ENCODE measurements around the gene ENTHD1. TPM values are rescaled to one million over a fixed set of nuclear protein-coding genes. Genes with fewer than 3 reads are reported as not detected.

ENTHD1 gene
- total RNA-seq, 1 experiment from 2014 or later, result not detected

DNA sequence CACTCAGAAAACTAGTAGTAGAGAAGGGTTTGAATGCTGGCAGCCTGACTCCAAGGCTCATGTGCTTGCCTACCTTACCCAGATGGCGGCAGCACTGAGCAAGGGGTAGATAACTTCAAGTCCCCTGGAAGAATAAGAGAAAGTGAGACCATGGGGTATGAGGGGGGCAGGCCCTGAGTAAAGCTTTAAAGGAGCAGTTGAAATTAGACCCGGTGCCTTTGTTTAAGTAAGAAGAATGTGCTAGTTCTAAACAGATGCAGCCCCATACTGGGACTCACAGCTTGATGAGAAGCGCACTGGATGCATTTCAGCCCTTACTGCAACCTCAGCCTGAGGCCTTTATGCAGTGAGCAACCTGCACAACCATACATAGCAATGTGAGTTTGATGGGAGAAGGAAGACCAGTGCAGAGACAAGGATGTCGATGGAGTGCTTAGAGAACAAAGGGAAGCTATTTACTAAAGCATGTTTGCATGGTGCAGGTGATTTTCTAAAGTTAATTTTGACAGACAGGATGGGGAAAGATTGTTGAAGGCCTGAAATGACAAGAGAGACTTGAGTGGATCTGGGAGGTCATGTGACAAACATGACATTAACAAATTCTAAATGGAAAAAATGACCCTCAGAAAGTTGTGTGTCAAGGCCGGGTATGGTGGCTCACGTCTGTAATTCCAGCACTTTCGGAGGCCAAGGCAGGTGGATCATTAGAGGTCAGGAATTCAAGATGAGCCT is 39.5 kb upstream of the ENTHD1 start:
- H3K9me3 Mint-ChIP-seq (ENCODE audit: unreplicated experiment), result no peaks in the 10 kb centered on the region
- H3K27ac Mint-ChIP-seq (ENCODE audit: unreplicated experiment), result no peak overlapping the region
- H3K27me3 ChIP-seq (replicated peaks; ENCODE audit: control insufficient read depth, insufficient read depth, low read length), result no peaks in the 10 kb centered on the region
- no peaks in the 10 kb centered on the region for H3K4me1 ChIP-seq
- ChIA-PET POLR2A (no interaction called here), CTCF (interaction anchor here (0.5 to 2.6 kb wide), 6 partner anchors 12 to 444 kb away, joined by 3 to 23 read pairs (median 3); no protein-coding TSS in a partner anchor)
- no peak overlapping the region for H3K4me3 Mint-ChIP-seq (ENCODE audit: unreplicated experiment)
- H3K36me3 Mint-ChIP-seq (ENCODE audit: insufficient read depth, unreplicated experiment), result no peaks in the 10 kb centered on the region
- BruUV-seq (replicated peaks), result no TSS peak
- intact Hi-C loops (cut with micrococcal nuclease; ENCODE audit: unreplicated experiment), result loop anchor here (2.0 kb wide), 2 partner anchors 66 to 92 kb away; no protein-coding TSS in a partner anchor
- peaks cover 23% of the 10 kb centered on the region for H3K27me3 Mint-ChIP-seq (ENCODE audit: insufficient read depth, unreplicated experiment)
- TF ChIP-seq, protein P1, sequence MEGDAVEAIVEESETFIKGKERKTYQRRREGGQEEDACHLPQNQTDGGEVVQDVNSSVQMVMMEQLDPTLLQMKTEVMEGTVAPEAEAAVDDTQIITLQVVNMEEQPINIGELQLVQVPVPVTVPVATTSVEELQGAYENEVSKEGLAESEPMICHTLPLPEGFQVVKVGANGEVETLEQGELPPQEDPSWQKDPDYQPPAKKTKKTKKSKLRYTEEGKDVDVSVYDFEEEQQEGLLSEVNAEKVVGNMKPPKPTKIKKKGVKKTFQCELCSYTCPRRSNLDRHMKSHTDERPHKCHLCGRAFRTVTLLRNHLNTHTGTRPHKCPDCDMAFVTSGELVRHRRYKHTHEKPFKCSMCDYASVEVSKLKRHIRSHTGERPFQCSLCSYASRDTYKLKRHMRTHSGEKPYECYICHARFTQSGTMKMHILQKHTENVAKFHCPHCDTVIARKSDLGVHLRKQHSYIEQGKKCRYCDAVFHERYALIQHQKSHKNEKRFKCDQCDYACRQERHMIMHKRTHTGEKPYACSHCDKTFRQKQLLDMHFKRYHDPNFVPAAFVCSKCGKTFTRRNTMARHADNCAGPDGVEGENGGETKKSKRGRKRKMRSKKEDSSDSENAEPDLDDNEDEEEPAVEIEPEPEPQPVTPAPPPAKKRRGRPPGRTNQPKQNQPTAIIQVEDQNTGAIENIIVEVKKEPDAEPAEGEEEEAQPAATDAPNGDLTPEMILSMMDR (IDR thresholded peaks at IDR 0.05; ENCODE audit: insufficient read depth in 1 of 2, low read depth in 1 of 2, low read length in 1 of 2, severe bottlenecking in 1 of 2, unreplicated experiment in 1 of 2), result peak; percentile 64
- no peak overlapping the region for H3K4me3 ChIP-seq (ENCODE audit: low read depth, low read length)
- no peaks in the 10 kb centered on the region for H3K9me3 ChIP-seq
- DNase-seq, result peak; percentile 37 to 53
- no peaks in the 10 kb centered on the region; the same call in 1 of the 2 replicates for H3K36me3 ChIP-seq (ENCODE audit: control insufficient read depth, insufficient read depth, low read length)
- H3K4me1 Mint-ChIP-seq (ENCODE audit: low read depth, unreplicated experiment), result no peaks in the 10 kb centered on the region

- intact Hi-C loops (cut with micrococcal nuclease; ENCODE audit: unreplicated experiment), result loop anchor here (2.0 kb wide), 2 partner anchors 67 to 93 kb away; no protein-coding TSS in a partner anchor
- no peak overlapping the region for H3K4me3 Mint-ChIP-seq (ENCODE audit: unreplicated experiment)
- CTCF ChIA-PET, result interaction anchor here (0.7 to 2.6 kb wide), 3 partner anchors 26 to 92 kb away, joined by 3 to 23 read pairs (median 7); no protein-coding TSS in a partner anchor
- H3K27ac Mint-ChIP-seq (ENCODE audit: unreplicated experiment), result no peak overlapping the region
- DNase-seq, result no peak
- Histone ChIP-seq H3K4me3 (ENCODE audit: low read depth, low read length) (no peak overlapping the region), H3K4me1 (no peaks in the 10 kb centered on the region), H3K27me3 (replicated peaks; ENCODE audit: control insufficient read depth, insufficient read depth, low read length) (no peaks in the 10 kb centered on the region), H3K9me3 (no peaks in the 10 kb centered on the region), H3K36me3 (ENCODE audit: control insufficient read depth, insufficient read depth, low read length) (no peaks in the 10 kb centered on the region; the same call in 1 of the 2 replicates)
- H3K36me3 Mint-ChIP-seq (ENCODE audit: insufficient read depth, unreplicated experiment), result no peaks in the 10 kb centered on the region
- no TSS peak for BruUV-seq (replicated peaks)
- H3K27me3 Mint-ChIP-seq (ENCODE audit: insufficient read depth, unreplicated experiment), result peaks cover 23% of the 10 kb centered on the region
- H3K4me1 Mint-ChIP-seq (ENCODE audit: low read depth, unreplicated experiment), result no peaks in the 10 kb centered on the region
- no peaks in the 10 kb centered on the region for H3K9me3 Mint-ChIP-seq (ENCODE audit: unreplicated experiment)
- POLR2A ChIA-PET, result no interaction called here
- TF ChIP-seq, protein P1 (IDR thresholded peaks at IDR 0.05; ENCODE audit: insufficient read depth in 1 of 2, low read depth in 1 of 2, low read length in 1 of 2, severe bottlenecking in 1 of 2, unreplicated experiment in 1 of 2), result no peak
Measured at GRCh38 chr22:39932166-39932565, 38.6 kb upstream of the ENTHD1 start.

DNA sequence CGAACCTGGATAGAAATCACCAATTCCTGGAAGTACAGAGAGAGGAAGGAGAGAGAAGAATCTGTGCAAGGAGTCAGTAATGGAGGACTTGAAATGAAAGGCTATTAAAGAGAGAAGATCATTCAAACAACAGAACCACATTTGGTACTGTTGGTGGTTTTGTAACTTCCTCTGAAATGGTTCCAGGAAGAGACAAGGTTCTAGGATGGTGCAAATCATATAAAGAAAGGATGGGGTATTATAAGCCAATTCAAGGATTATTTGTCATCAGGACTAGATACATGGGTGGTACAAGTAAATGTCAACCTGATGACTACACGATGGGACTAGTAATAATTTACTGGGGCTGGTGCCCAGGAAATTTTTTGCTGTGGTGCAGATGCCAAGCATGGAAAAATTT is 37.7 kb upstream of the ENTHD1 start:
- no peaks in the 10 kb centered on the region for H3K9me3 Mint-ChIP-seq (ENCODE audit: unreplicated experiment)

More for the DNA sequence above, 37.7 kb upstream of the ENTHD1 start:
- H3K27me3 Mint-ChIP-seq (ENCODE audit: insufficient read depth, unreplicated experiment), result peaks cover 20% of the 10 kb centered on the region
- no peaks in the 10 kb centered on the region for H3K9me3 ChIP-seq
- H3K4me3 Mint-ChIP-seq (ENCODE audit: unreplicated experiment), result no peak overlapping the region
- no peaks in the 10 kb centered on the region for H3K27me3 ChIP-seq (replicated peaks; ENCODE audit: control insufficient read depth, insufficient read depth, low read length)
- H3K4me1 ChIP-seq, result no peaks in the 10 kb centered on the region
- no peak for DNase-seq
- TF ChIP-seq, protein P1 (IDR thresholded peaks at IDR 0.05; ENCODE audit: insufficient read depth in 1 of 2, low read depth in 1 of 2, low read length in 1 of 2, severe bottlenecking in 1 of 2, unreplicated experiment in 1 of 2), result no peak
- H3K36me3 Mint-ChIP-seq (ENCODE audit: insufficient read depth, unreplicated experiment), result no peaks in the 10 kb centered on the region
- no peaks in the 10 kb centered on the region; the same call in 1 of the 2 replicates for H3K36me3 ChIP-seq (ENCODE audit: control insufficient read depth, insufficient read depth, low read length)
- no peaks in the 10 kb centered on the region for H3K4me1 Mint-ChIP-seq (ENCODE audit: low read depth, unreplicated experiment)
- no peak overlapping the region for H3K27ac Mint-ChIP-seq (ENCODE audit: unreplicated experiment)
- ChIA-PET CTCF (no interaction called here), POLR2A (no interaction called here)
- no TSS peak for BruUV-seq (replicated peaks)
- intact Hi-C loops (cut with micrococcal nuclease; ENCODE audit: unreplicated experiment), result no loop called here
- H3K4me3 ChIP-seq (ENCODE audit: low read depth, low read length), result no peak overlapping the region

Measured in Caco-2 (cell line).